ENCODE data around the gene PITHD1. TPM values are rescaled to one million over a fixed set of nuclear protein-coding genes. Genes with fewer than 3 reads are reported as not detected.

Gene PITHD1, protein sequence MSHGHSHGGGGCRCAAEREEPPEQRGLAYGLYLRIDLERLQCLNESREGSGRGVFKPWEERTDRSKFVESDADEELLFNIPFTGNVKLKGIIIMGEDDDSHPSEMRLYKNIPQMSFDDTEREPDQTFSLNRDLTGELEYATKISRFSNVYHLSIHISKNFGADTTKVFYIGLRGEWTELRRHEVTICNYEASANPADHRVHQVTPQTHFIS
- 43.8 and 44.2 TPM in 2 replicates for total RNA-seq (2014; rRNA removed; shearing (Covaris generic))

DNA sequence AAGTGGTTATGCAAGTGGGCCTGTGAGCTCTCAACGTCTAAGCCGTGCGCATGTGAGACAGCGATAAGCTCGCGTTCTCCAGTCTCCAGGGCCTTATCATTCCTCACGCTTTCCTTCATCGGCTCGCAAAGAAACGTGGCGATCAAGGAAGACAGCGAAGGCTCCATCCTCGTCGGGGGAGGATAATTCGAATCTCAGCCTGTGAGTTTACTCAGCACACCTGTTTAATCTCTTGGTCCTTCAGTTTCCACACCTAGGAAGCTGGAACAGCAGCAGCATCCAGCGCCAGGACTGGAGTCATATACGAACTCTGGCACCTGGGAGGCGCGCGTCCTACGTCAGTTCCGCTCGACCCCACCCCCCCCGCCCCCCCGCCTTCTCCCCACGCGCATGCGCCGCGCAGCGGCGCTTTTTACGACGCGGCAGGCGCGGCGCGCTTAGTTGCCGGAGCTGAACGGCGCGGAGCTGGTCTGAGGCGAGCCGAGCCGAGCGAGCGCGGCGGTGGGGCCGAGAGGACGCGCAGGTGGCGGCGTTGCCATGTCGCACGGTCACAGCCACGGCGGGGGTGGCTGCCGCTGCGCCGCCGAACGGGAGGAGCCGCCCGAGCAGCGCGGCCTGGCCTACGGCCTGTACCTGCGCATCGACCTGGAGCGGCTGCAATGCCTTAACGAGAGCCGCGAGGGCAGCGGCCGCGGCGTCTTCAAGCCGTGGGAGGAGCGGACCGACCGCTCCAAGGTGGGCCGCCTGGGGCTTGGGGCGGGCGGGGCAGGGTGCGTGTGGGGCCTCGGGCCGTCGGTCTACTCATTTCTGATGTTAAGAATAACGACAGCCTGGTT lies at the start of gene PITHD1:
PITHD1 (plus strand) TSS at position 440 of the 836 bp plus-strand sequence; CDS start at position 538, 98 bp downstream.

DNA sequence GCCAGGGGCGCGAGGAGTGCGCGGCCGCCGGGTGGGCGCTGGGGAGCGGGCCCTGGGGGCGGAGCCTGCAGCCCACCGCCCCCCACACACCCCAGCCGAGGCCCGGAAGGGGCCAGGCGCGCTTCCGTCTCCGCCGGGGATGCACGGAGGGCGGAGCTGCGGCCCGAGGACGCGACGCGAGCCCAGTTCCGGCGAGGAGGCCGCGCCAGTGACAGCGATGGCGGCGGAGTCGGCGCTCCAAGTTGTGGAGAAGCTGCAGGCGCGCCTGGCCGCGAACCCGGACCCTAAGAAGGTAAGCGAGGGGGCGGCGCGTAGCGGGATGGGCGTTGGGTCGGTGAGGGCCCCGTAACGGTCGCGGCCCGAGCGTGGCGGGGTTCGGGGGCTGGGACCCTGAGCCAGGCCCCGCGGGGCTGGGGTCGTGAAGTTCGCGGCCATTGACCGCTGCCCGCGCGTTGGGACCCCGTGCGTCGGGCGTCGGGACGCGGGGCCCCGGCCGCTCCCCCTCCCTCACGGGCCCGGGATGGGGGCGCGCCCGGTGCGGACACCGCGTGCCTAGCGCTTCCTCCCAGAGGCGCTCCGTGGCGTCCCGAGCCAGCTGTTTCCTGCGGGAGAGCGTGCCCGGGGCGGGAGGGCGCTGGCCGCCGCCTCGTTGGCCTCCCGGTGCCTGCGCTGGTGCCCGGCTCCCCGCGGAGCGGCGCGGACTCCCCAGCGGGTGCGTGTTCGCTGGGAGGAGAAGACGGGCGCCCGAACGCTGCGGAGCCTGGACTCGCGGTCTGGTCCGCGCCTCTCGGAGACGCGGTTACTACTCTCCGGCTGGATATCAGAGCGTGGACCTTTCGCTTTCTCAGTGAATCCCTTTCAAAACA lies 34.7 kb upstream of the PITHD1 start, which contains the start of gene ELOA:
ELOA (plus strand) TSS at position 185 of the 866 bp plus-strand sequence; CDS start at position 218, 33 bp downstream.

DNA sequence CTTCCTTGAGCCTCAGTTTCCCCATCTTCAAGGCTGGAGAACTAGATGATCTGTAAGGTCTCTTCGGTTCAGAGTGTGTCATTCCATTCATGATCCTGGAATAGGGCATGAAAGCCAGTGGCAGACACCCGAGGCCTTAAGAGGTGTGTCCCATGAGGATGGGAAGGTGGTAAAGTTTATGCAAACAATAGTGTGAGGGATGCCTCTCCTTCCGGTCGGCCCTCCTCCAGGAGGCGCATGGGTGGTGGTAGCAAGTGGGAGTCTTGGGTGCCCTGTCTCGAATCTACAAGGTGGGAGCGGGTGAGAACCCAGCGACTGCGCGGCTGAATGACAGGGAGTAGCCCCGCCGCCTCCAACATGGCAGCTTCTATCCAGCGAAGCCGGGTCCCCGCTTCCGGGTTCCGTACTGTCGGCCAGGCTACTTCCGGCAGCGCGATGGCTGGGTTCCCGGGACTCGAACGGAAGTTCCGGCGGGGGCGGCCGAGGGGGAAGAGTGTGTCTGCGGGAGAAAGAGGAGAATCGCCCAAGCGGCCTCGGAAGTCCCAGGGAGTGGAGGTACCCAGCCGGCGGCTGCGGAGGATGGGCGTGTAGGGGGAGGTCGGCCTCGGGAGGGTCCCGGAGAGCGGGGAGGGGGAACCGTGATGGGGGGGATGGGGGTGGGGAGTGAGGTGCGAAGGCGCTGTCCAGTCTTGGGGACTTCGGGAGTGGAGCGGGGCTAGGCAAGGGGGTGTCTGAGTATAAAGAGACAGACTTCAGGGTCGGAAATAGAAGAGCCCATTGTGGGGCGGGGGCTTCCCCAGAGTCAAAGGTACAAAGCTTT lies 12.7 kb downstream of the PITHD1 start, which contains the start of gene LYPLA2:
LYPLA2 (plus strand) TSS at position 450 of the 820 bp plus-strand sequence. CDS start 1,538 bp downstream, outside the sequence.

DNA sequence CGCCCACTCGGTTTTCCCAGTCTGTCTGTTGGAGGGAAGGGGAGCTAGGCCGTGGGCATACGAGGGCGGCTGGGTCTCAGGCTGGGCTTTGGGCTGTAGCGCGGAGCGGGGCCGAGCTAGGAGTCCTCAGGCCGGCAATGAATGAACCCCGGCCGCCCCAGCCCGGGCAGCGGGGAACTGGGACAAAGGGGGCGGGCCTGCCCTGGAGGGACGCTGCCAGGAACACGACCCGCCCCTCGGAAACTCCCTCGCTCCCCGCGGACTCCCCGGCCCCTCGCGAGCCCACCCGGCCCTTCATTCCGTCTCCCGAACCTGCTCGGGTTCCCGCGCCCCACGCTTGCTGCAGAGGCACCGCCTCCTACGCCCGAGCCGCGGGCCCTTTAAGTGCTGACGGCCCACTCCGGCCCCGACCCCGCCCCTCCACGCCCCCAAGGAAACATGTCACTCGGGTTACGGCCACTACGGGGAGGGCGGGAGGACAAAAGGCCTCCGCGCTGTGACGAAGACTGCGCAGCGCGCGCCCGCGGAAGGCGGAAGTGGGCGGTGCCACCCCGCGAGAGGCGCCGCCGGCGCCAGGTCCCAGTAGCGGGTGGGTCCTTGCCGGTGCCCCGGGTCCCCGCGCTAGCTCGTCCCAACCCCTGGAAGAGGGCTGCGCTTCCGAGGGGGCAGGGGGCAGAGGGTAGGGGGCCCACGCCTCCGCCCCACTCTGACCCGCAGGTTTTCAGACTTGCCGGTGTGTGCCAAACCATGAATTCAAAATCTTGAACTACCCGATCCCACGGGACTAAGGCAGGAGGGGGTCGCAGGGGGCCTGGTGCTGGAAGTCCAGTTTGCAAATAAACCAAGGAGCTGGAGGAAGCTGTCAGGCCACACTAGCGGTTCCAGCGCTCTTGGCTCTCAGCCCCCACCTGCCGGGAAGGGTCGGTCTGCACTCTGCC lies 22.5 kb downstream of the PITHD1 start, which contains the start of gene GALE:
GALE (minus strand) TSS at position 355 of the 938 bp plus-strand sequence. CDS start 1,747 bp downstream, outside the sequence.

DNA sequence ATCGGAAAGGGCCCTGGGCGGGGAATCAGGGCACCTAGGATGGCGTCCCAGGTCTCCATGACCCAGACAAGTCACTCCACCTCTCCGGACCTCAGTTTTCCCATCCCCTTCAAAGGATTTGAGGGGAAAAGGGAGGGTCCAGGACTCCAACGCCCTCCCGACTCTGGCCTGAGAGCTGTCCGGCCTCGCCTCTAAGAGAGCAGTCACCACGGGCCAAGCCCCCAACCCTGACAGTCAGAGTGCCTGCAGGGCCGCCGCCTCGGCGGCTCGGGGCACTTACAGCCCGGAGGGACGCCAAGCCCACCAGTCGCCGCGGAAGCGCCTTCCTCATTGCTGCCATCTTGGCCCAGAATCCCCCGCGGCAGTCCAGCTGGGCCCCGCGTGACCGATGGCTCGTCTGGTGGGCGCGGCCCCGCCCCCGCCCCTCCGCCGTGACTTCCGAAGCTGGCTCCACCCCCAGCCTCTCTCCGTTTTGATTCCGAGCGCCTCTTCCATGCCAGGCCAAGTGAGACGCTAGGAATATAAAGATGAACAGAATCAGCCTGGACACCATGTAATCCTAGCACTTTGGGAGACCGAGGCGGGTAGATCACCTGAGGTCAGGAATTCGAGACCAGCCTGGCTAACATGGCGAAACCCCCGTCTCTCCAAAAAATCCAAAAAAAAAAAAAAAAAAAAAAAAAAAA lies 47.0 kb downstream of the PITHD1 start, which contains the start of gene HMGCL:
HMGCL (minus strand) TSS at position 354 of the 686 bp plus-strand sequence; CDS start at position 340, 14 bp downstream.

Other genes starting within 250 kb of the PITHD1 start
- gene E2F2, start 247.2 kb upstream of the PITHD1 start, total RNA-seq (2014; rRNA removed; shearing (Covaris generic)), result 8.0 and 9.4 TPM in 2 replicates
- 598 and 600 TPM in 2 replicates for gene ID3, start 218.9 kb upstream of the PITHD1 start, total RNA-seq (2014; rRNA removed; shearing (Covaris generic))
- 2,905 and 3,612 TPM in 2 replicates for gene RPL11, start 86.6 kb upstream of the PITHD1 start, total RNA-seq (2014; rRNA removed; shearing (Covaris generic))
- 66.5 and 70.1 TPM in 2 replicates for gene ELOA, start 34.9 kb upstream of the PITHD1 start, total RNA-seq (2014; rRNA removed; shearing (Covaris generic))
- 133 and 149 TPM in 2 replicates for gene LYPLA2, start 12.7 kb downstream of the PITHD1 start, total RNA-seq (2014; rRNA removed; shearing (Covaris generic))
- 194 and 218 TPM in 2 replicates for gene GALE, start 22.3 kb downstream of the PITHD1 start, total RNA-seq (2014; rRNA removed; shearing (Covaris generic))
- gene HMGCL, start 47.0 kb downstream of the PITHD1 start, total RNA-seq (2014; rRNA removed; shearing (Covaris generic)), result 25.2 and 31.2 TPM in 2 replicates
- 17.5 and 17.7 TPM in 2 replicates for gene FUCA1, start 89.9 kb downstream of the PITHD1 start, total RNA-seq (2014; rRNA removed; shearing (Covaris generic))
- gene CNR2, start 134.9 kb downstream of the PITHD1 start, total RNA-seq (2014; rRNA removed; shearing (Covaris generic)), result not detected in 2 replicates
- 55.6 and 62.2 TPM in 2 replicates for gene PNRC2, start 181.4 kb downstream of the PITHD1 start, total RNA-seq (2014; rRNA removed; shearing (Covaris generic))
- gene SRSF10, start 201.9 kb downstream of the PITHD1 start, total RNA-seq (2014; rRNA removed; shearing (Covaris generic)), result 162 and 177 TPM in 2 replicates